Measurements from ENCODE around the gene KAZN. TPM values are rescaled to one million over a fixed set of nuclear protein-coding genes. Genes with fewer than 3 reads are reported as not detected.

Gene KAZN
- total and polyA plus RNA-seq, 2 experiments from 2014 or later = 7.9 to 15.6 TPM

DNA sequence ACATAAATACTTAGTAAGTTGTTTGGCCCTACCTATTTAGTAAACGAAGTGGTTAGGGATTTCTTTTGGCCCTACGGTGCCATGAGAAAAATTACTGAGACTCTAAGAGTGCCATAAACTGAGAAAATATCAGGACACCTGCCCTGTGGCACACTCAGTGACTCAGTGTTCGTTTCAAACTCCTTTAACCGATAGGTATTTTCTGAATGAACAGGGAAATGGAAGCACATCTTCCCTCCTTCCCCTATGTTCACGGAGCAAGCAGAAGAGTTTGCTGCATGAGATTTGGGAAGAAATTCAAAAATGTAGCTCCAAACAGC, 134.2 kb downstream of the KAZN start:
- Histone ChIP-seq H3K9me2 (replicated peaks; ENCODE audit: insufficient read depth) (no peaks in the 10 kb centered on the region), H3K4me2 (peak overlapping the region; percentile 17), H3K27ac (no peak overlapping the region), H4K20me1 (ENCODE audit: insufficient read depth, poor library complexity, severe bottlenecking) (no peaks in the 10 kb centered on the region), H3K79me2 (no peaks in the 10 kb centered on the region), H3K4me3 (no peak overlapping the region), H3K27me3 (no peaks in the 10 kb centered on the region), H2AFZ (no peak overlapping the region), H3K36me3 (replicated peaks; ENCODE audit: insufficient read depth, low read depth) (no peaks in the 10 kb centered on the region), H3K4me1 (ENCODE audit: insufficient read depth) (peaks cover 14% of the 10 kb centered on the region), H3K9me3 (ENCODE audit: low read depth) (no peaks in the 10 kb centered on the region)
- DNase-seq (ENCODE audit: low spot score) = no peak
- WGBS (ENCODE audit: low lambda C conversion rate, missing lambda C conversion rate) = 62% methylated on average over 5 of the region's 5 CpGs
- TF ChIP-seq, protein P1, sequence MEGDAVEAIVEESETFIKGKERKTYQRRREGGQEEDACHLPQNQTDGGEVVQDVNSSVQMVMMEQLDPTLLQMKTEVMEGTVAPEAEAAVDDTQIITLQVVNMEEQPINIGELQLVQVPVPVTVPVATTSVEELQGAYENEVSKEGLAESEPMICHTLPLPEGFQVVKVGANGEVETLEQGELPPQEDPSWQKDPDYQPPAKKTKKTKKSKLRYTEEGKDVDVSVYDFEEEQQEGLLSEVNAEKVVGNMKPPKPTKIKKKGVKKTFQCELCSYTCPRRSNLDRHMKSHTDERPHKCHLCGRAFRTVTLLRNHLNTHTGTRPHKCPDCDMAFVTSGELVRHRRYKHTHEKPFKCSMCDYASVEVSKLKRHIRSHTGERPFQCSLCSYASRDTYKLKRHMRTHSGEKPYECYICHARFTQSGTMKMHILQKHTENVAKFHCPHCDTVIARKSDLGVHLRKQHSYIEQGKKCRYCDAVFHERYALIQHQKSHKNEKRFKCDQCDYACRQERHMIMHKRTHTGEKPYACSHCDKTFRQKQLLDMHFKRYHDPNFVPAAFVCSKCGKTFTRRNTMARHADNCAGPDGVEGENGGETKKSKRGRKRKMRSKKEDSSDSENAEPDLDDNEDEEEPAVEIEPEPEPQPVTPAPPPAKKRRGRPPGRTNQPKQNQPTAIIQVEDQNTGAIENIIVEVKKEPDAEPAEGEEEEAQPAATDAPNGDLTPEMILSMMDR (IDR thresholded peaks at IDR 0.05; ENCODE audit: poor library complexity) = no peak
- TF ChIP-seq EZH2phosphoT487 (IDR thresholded peaks at IDR 0.05; ENCODE audit: low read depth, severe bottlenecking, unreplicated experiment) = no peak
- TF ChIP-seq EZH2 (IDR thresholded peaks at IDR 0.05; ENCODE audit: borderline replicate concordance) = no peak

DNA sequence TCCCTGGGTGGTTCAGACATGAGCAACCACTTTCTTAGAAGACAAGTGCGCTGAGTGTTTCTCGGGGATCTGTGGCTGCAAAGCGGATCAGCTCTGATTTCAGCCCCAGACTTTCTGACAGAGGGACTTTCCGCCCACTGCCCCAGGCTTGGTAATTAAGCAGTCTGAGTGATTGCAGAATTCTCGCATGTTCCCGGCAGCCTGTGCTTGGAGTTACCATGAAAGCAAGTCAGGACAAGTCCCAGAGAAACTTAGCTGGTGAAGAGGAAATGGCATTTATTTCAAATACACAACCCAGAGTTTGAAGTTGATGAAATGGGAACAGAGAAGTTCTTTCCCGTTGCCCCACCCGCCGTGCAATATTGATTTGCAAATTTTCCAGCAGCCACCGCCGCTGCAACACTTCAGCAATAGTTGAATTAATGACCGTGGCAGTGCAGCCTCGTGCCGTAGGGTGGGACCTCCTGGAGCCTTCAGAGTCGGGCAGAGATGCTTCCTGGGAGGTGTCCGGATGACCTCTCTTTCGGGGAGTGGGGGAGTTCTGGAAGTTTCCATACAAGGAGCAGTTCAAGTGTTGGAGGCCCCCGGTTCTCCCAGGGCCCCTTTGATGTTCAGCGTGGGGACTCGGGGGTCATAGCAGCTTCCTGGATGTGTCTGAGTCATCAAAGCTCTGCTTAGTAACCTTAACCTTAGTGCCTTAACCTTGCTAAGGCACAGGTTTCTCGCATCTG, 134.7 kb downstream of the KAZN start:
- peak; percentile 20 for DNase-seq (ENCODE audit: low spot score)
- Histone ChIP-seq H3K4me1 (ENCODE audit: insufficient read depth) (peaks cover 14% of the 10 kb centered on the region), H3K4me2 (peak overlapping the region; percentile 17), H3K9me3 (ENCODE audit: low read depth) (no peaks in the 10 kb centered on the region), H3K27ac (no peak overlapping the region), H4K20me1 (ENCODE audit: insufficient read depth, poor library complexity, severe bottlenecking) (no peaks in the 10 kb centered on the region), H3K79me2 (no peaks in the 10 kb centered on the region), H3K36me3 (replicated peaks; ENCODE audit: insufficient read depth, low read depth) (no peaks in the 10 kb centered on the region), H2AFZ (no peak overlapping the region), H3K9me2 (replicated peaks; ENCODE audit: insufficient read depth) (no peaks in the 10 kb centered on the region), H3K4me3 (no peak overlapping the region), H3K27me3 (no peaks in the 10 kb centered on the region)
- TF ChIP-seq EZH2 (IDR thresholded peaks at IDR 0.05; ENCODE audit: borderline replicate concordance) (no peak), EZH2phosphoT487 (IDR thresholded peaks at IDR 0.05; ENCODE audit: low read depth, severe bottlenecking, unreplicated experiment) (no peak)
- TF ChIP-seq, protein P1 (IDR thresholded peaks at IDR 0.05; ENCODE audit: poor library complexity) = no peak
- WGBS (ENCODE audit: low lambda C conversion rate, missing lambda C conversion rate) = 25% methylated on average over 21 of the region's 21 CpGs

DNA sequence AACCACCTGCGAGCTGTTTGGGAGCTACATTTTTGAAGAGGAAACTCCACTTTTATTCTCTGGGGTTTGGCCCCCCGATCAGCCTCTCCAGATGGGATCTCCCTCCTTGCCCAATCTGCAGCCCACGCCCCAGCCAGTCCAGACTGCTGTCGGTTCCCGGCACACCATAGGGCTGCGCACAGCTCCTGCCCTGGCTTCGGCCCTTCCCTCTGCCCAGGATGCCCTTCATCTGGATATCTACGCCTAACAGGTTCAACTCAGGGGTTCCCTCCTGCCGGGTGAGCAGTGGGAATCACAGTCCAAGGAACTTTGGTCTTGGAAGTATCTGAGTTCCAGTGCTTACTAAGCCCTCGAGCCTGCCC, 135.3 kb downstream of the KAZN start:
- TF ChIP-seq, protein P1 (IDR thresholded peaks at IDR 0.05; ENCODE audit: poor library complexity) = no peak
- no peak for TF ChIP-seq EZH2phosphoT487 (IDR thresholded peaks at IDR 0.05; ENCODE audit: low read depth, severe bottlenecking, unreplicated experiment)
- Histone ChIP-seq H3K4me2 (no peak overlapping the region), H3K4me3 (no peak overlapping the region), H3K79me2 (no peaks in the 10 kb centered on the region), H3K9me2 (replicated peaks; ENCODE audit: insufficient read depth) (no peaks in the 10 kb centered on the region), H3K9me3 (ENCODE audit: low read depth) (no peaks in the 10 kb centered on the region), H3K27ac (no peak overlapping the region), H3K4me1 (ENCODE audit: insufficient read depth) (peaks cover 14% of the 10 kb centered on the region), H2AFZ (no peak overlapping the region), H3K27me3 (no peaks in the 10 kb centered on the region), H4K20me1 (ENCODE audit: insufficient read depth, poor library complexity, severe bottlenecking) (no peaks in the 10 kb centered on the region), H3K36me3 (replicated peaks; ENCODE audit: insufficient read depth, low read depth) (no peaks in the 10 kb centered on the region)
- no peak for DNase-seq (ENCODE audit: low spot score)
- WGBS (ENCODE audit: low lambda C conversion rate, missing lambda C conversion rate) = 83% methylated on average over 10 of the region's 10 CpGs
